WTC11 (cell line): ENCODE measurements around the gene TRABD2A.

Experiments used
- CTCF ChIP-seq: fragments of 200-600 bp; IDR thresholded peaks from 2 replicates; pipeline ENCODE4 v1.8.0; 2022; ENCODE audit warnings: antibody characterized with exemption
- FOXP4 ChIP-seq: sonication (generic); formaldehyde crosslinking; IDR thresholded peaks from 2 replicates; pipeline ENCODE4 v1.8.0; 2022; ENCODE audit warnings: mild to moderate bottlenecking, missing genetic modification reagents

GRCh38 chr2:84823229-84823628, 57.7 kb downstream of the TRABD2A start:
- no peak for TF ChIP-seq CTCF
- TF ChIP-seq FOXP4 (CRISPR knock-in tag) = no peak
